HepG2 (cell line): ENCODE data around the gene STIM1. TPM values are rescaled to one million over a fixed set of nuclear protein-coding genes. Genes with fewer than 3 reads are reported as not detected.

ENCODE experiments used
- MYNN ChIP-seq: sonication (generic); formaldehyde crosslinking; IDR thresholded peaks from 2 replicates; pipeline ENCODE4 v1.4.0; 2020; ENCODE audit warnings: mild to moderate bottlenecking, low read depth, missing genetic modification reagents
- REXO4 ChIP-seq: sonication (generic); formaldehyde crosslinking; IDR thresholded peaks from 2 replicates; pipeline ENCODE4 v1.8.0; 2022; ENCODE audit warnings: missing genetic modification reagents, mild to moderate bottlenecking, borderline replicate concordance
- ZNF121 ChIP-seq: sonication (generic); formaldehyde crosslinking; IDR thresholded peaks from 2 replicates; pipeline ENCODE4 v1.5.0; 2020; ENCODE audit warnings: mild to moderate bottlenecking, missing genetic modification reagents
- ZNF530 ChIP-seq: sonication (generic); formaldehyde crosslinking; IDR thresholded peaks from 2 replicates; pipeline ENCODE4 v1.5.0; 2020; ENCODE audit warnings: low read depth, mild to moderate bottlenecking, missing genetic modification reagents
- polyA plus RNA-seq, 8 experiments: library from polyadenylated mRNA; depleted of rRNA in 3 of 8; stranded (reverse) in 7 of 8; unstranded in 1 of 8; fragments of >200 nt; fragmentation: Illumina TruSeq in 4 of 8; extraction: Trizol in 4 of 8; gene quantifications; 2 replicates each; pipeline versions ENCODE4 v1.2.1 to v1.2.3, GENCODE V29; 2011 to 2016; ENCODE audit warnings: low read depth in 4 of 8, missing spikeins in 1 of 8, mixed read lengths in 1 of 8; ENCODE audit not compliant: insufficient read depth in 1 of 8
- total RNA-seq, 5 experiments: library from RNA; depleted of rRNA; stranded (reverse); fragments of >200 nt; fragmentation: Illumina TruSeq; extraction: Trizol; gene quantifications; 2 replicates each; pipeline ENCODE4 v1.2.3, GENCODE V29; 2016; ENCODE audit warnings: low read depth in 1 of 5
- TF ChIP-seq, protein P1 (sequence below): sonication (generic); formaldehyde crosslinking; IDR thresholded peaks from 2 replicates; pipeline ENCODE4 v1.4.0; 2020; ENCODE audit warnings: missing genetic modification reagents
- TF ChIP-seq, protein P2 (sequence below): sonication (generic); formaldehyde crosslinking; IDR thresholded peaks from 2 replicates; pipeline ENCODE4 v1.4.0; 2020; ENCODE audit warnings: missing genetic modification reagents, borderline replicate concordance
- TF ChIP-seq, protein P3 (sequence below): sonication (generic); formaldehyde crosslinking; IDR thresholded peaks from 2 replicates; pipeline ENCODE4 v1.4.0; 2020; ENCODE audit warnings: missing genetic modification reagents
- TF ChIP-seq, protein P4 (sequence below): sonication (generic); formaldehyde crosslinking; IDR thresholded peaks from 2 replicates; pipeline ENCODE4 v1.4.0; 2020; ENCODE audit warnings: mild to moderate bottlenecking, missing genetic modification reagents
- TF ChIP-seq, protein P5 (sequence below), 2 experiments: fragments of 450-650 bp in 1 of 2; sonication (generic) in 1 of 2; formaldehyde crosslinking; IDR thresholded peaks; 2 replicates each; pipeline versions ENCODE4 v1.5.0 to v1.8.0; 2020 to 2022; ENCODE audit warnings: mild to moderate bottlenecking in 1 of 2, missing genetic modification reagents in 1 of 2

The STIM1 gene
- total and polyA plus RNA-seq, 2 of the 13 experiments (the other 11 are each of a cell fraction or from before 2014, with no cell fraction given): 19.2 to 28.5 TPM

DNA sequence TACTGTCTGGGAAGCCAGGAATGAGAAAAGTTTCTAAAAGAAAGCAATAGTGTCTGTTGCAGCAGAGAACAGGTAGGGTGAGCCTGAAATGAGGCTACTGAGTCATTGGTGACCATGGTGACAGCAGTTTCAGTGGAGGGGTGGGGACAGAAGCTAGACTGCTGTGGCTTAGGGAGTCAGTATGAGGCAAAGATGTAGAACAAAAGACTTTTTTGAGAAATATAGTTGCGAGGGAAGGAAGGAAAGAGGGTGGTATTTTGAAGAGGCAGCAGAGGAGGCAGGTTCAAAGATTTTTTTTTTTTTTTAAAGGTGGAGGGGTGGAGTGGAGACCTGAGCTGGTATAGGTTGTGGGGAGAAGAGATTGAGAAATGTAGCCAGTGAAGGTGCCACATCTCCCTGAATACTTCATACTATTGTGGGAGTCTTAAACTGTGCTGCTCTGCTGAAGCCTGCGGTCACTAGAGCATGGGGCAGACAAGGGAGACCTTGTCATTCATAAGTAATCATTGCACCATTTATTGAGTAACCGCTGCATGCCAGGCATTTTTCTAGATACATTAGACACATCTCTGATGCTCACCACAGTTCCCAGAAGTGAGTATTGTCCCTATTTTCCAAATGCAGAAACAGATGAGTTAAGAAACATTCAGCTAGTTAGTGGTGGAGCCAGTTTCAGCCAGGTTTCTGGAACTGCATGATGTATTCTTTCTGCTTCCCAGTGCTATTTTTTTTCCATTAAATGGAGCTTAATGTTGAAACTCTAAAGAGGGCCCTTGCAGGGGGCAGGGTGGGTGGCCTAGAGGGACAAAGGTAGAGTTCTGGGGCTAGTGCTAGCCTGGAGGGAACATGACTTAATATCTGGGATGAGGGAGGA lies 49.9 kb downstream of the STIM1 start (continued):
- TF ChIP-seq MYNN: no peak
- TF ChIP-seq, protein P1, sequence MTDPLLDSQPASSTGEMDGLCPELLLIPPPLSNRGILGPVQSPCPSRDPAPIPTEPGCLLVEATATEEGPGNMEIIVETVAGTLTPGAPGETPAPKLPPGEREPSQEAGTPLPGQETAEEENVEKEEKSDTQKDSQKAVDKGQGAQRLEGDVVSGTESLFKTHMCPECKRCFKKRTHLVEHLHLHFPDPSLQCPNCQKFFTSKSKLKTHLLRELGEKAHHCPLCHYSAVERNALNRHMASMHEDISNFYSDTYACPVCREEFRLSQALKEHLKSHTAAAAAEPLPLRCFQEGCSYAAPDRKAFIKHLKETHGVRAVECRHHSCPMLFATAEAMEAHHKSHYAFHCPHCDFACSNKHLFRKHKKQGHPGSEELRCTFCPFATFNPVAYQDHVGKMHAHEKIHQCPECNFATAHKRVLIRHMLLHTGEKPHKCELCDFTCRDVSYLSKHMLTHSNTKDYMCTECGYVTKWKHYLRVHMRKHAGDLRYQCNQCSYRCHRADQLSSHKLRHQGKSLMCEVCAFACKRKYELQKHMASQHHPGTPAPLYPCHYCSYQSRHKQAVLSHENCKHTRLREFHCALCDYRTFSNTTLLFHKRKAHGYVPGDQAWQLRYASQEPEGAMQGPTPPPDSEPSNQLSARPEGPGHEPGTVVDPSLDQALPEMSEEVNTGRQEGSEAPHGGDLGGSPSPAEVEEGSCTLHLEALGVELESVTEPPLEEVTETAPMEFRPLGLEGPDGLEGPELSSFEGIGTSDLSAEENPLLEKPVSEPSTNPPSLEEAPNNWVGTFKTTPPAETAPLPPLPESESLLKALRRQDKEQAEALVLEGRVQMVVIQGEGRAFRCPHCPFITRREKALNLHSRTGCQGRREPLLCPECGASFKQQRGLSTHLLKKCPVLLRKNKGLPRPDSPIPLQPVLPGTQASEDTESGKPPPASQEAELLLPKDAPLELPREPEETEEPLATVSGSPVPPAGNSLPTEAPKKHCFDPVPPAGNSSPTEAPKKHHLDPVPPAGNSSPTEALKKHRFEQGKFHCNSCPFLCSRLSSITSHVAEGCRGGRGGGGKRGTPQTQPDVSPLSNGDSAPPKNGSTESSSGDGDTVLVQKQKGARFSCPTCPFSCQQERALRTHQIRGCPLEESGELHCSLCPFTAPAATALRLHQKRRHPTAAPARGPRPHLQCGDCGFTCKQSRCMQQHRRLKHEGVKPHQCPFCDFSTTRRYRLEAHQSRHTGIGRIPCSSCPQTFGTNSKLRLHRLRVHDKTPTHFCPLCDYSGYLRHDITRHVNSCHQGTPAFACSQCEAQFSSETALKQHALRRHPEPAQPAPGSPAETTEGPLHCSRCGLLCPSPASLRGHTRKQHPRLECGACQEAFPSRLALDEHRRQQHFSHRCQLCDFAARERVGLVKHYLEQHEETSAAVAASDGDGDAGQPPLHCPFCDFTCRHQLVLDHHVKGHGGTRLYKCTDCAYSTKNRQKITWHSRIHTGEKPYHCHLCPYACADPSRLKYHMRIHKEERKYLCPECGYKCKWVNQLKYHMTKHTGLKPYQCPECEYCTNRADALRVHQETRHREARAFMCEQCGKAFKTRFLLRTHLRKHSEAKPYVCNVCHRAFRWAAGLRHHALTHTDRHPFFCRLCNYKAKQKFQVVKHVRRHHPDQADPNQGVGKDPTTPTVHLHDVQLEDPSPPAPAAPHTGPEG (CRISPR knock-in tag): no peak
- TF ChIP-seq, protein P2, sequence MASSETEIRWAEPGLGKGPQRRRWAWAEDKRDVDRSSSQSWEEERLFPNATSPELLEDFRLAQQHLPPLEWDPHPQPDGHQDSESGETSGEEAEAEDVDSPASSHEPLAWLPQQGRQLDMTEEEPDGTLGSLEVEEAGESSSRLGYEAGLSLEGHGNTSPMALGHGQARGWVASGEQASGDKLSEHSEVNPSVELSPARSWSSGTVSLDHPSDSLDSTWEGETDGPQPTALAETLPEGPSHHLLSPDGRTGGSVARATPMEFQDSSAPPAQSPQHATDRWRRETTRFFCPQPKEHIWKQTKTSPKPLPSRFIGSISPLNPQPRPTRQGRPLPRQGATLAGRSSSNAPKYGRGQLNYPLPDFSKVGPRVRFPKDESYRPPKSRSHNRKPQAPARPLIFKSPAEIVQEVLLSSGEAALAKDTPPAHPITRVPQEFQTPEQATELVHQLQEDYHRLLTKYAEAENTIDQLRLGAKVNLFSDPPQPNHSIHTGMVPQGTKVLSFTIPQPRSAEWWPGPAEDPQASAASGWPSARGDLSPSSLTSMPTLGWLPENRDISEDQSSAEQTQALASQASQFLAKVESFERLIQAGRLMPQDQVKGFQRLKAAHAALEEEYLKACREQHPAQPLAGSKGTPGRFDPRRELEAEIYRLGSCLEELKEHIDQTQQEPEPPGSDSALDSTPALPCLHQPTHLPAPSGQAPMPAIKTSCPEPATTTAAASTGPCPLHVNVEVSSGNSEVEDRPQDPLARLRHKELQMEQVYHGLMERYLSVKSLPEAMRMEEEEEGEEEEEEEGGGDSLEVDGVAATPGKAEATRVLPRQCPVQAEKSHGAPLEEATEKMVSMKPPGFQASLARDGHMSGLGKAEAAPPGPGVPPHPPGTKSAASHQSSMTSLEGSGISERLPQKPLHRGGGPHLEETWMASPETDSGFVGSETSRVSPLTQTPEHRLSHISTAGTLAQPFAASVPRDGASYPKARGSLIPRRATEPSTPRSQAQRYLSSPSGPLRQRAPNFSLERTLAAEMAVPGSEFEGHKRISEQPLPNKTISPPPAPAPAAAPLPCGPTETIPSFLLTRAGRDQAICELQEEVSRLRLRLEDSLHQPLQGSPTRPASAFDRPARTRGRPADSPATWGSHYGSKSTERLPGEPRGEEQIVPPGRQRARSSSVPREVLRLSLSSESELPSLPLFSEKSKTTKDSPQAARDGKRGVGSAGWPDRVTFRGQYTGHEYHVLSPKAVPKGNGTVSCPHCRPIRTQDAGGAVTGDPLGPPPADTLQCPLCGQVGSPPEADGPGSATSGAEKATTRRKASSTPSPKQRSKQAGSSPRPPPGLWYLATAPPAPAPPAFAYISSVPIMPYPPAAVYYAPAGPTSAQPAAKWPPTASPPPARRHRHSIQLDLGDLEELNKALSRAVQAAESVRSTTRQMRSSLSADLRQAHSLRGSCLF (CRISPR knock-in tag): no peak
- peak; percentile 84 for TF ChIP-seq ZNF121 (CRISPR knock-in tag)
- TF ChIP-seq, protein P3, sequence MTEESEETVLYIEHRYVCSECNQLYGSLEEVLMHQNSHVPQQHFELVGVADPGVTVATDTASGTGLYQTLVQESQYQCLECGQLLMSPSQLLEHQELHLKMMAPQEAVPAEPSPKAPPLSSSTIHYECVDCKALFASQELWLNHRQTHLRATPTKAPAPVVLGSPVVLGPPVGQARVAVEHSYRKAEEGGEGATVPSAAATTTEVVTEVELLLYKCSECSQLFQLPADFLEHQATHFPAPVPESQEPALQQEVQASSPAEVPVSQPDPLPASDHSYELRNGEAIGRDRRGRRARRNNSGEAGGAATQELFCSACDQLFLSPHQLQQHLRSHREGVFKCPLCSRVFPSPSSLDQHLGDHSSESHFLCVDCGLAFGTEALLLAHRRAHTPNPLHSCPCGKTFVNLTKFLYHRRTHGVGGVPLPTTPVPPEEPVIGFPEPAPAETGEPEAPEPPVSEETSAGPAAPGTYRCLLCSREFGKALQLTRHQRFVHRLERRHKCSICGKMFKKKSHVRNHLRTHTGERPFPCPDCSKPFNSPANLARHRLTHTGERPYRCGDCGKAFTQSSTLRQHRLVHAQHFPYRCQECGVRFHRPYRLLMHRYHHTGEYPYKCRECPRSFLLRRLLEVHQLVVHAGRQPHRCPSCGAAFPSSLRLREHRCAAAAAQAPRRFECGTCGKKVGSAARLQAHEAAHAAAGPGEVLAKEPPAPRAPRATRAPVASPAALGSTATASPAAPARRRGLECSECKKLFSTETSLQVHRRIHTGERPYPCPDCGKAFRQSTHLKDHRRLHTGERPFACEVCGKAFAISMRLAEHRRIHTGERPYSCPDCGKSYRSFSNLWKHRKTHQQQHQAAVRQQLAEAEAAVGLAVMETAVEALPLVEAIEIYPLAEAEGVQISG: 0 out of 2 replicates have a peak, but pooled peaks have one; percentile 27
- TF ChIP-seq, protein P4, sequence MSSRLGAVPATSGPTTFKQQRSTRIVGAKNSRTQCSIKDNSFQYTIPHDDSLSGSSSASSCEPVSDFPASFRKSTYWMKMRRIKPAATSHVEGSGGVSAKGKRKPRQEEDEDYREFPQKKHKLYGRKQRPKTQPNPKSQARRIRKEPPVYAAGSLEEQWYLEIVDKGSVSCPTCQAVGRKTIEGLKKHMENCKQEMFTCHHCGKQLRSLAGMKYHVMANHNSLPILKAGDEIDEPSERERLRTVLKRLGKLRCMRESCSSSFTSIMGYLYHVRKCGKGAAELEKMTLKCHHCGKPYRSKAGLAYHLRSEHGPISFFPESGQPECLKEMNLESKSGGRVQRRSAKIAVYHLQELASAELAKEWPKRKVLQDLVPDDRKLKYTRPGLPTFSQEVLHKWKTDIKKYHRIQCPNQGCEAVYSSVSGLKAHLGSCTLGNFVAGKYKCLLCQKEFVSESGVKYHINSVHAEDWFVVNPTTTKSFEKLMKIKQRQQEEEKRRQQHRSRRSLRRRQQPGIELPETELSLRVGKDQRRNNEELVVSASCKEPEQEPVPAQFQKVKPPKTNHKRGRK (CRISPR knock-in tag): 0 out of 2 replicates have a peak, but pooled peaks have one; percentile 35
- TF ChIP-seq ZNF530: no peak
- TF ChIP-seq, protein P5, sequence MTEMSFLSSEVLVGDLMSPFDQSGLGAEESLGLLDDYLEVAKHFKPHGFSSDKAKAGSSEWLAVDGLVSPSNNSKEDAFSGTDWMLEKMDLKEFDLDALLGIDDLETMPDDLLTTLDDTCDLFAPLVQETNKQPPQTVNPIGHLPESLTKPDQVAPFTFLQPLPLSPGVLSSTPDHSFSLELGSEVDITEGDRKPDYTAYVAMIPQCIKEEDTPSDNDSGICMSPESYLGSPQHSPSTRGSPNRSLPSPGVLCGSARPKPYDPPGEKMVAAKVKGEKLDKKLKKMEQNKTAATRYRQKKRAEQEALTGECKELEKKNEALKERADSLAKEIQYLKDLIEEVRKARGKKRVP (CRISPR knock-in tag; IDR thresholded peaks at IDR 0.05): peak in 1 of 2 experiments; percentile 96; a peak in 2 of 4 replicates
- TF ChIP-seq REXO4: no peak
